GM18520 (cell line): ENCODE data around the gene SLC44A2.

Experiments used
- ATAC-seq: cut with Tn5 transposase; IDR thresholded peaks from one replicate; pipeline ENCODE4 v1.9.1; 2021; ENCODE audit not compliant: unreplicated experiment

Gene SLC44A2

GRCh38 chr19:10680545-10681135, 55.3 kb downstream of the SLC44A2 start:
- no peak for ATAC-seq

GRCh38 chr19:10681658-10682057, 56.3 kb downstream of the SLC44A2 start:
- no peak for ATAC-seq

GRCh38 chr19:10682397-10683063, 57.2 kb downstream of the SLC44A2 start:
- ATAC-seq, result no peak

GRCh38 chr19:10683064-10683426, 57.7 kb downstream of the SLC44A2 start:
- no peak for ATAC-seq

GRCh38 chr19:10683582-10683981, 58.2 kb downstream of the SLC44A2 start:
- no peak for ATAC-seq

- no peak for ATAC-seq
Observed at GRCh38 chr19:10685210-10685609, 59.9 kb downstream of the SLC44A2 start.

GRCh38 chr19:10686193-10686592, 60.8 kb downstream of the SLC44A2 start:
- no peak for ATAC-seq

- no peak for ATAC-seq
Observed at GRCh38 chr19:10686661-10687517, 61.5 kb downstream of the SLC44A2 start.

- ATAC-seq, result no peak
Observed at GRCh38 chr19:10687518-10688288, 62.4 kb downstream of the SLC44A2 start.

GRCh38 chr19:10688545-10689280, 63.4 kb downstream of the SLC44A2 start:
- no peak for ATAC-seq

- no peak for ATAC-seq
Observed at GRCh38 chr19:10690341-10690781, 65.0 kb downstream of the SLC44A2 start.

- ATAC-seq, result no peak
Observed at GRCh38 chr19:10691178-10691881, 66.0 kb downstream of the SLC44A2 start.

- no peak for ATAC-seq
Observed at GRCh38 chr19:10691883-10692282, 66.5 kb downstream of the SLC44A2 start.

GRCh38 chr19:10692673-10693264, 67.4 kb downstream of the SLC44A2 start:
- ATAC-seq, result no peak
